AG04449 (cell line): ENCODE data around the gene AK2.

ENCODE experiments used
- CTCF ChIA-PET: fragments of 350-600 bp; formaldehyde crosslinking; extraction: SDS; loops from one replicate; lab custom pipeline; 2021; ENCODE audit warnings: antibody characterized with exemption; lab: Yijun Ruan, JAX
- POLR2A ChIA-PET: fragments of 400-600, 350-600 bp; formaldehyde crosslinking; extraction: SDS; loops from one replicate; lab custom pipeline; 2020; ENCODE audit warnings: antibody characterized with exemption, inconsistent platforms; lab: Yijun Ruan, JAX
- DNase-seq: peaks from one replicate; pipeline ENCODE4 v3.0.0-alpha.2; 2010; ENCODE audit warnings: low read depth, low spot score
- H3K4me3 ChIP-seq: 2 replicates; pipeline ENCODE4 v1.5.1; 2011; ENCODE audit warnings: low read depth, mild to moderate bottlenecking, control low read depth, low read length
- CTCF ChIP-seq: IDR thresholded peaks from one replicate; pipeline ENCODE4 v1.5.1; 2011; ENCODE audit warnings: mild to moderate bottlenecking, moderate library complexity, low read length, control low read depth, inconsistent platforms; ENCODE audit not compliant: insufficient read depth; ENCODE audit errors: missing control alignments

AK2 gene

GRCh38 chr1:33008051-33008914 lies 28.4 kb downstream of the AK2 start:
- CTCF ChIA-PET, result interaction anchor here (0.6 to 11.3 kb wide), 23 partner anchors 7 to 137 kb away, joined by 3 to 277 read pairs (median 7); partner anchors contain the start of gene AZIN2
- no peak for DNase-seq
- H3K4me3 ChIP-seq, result no peak overlapping the region
- no peak for TF ChIP-seq CTCF
- POLR2A ChIA-PET, result interaction anchor here (1.5 to 2.3 kb wide), 2 partner anchors 44 to 69 kb away, joined by 3 to 9 read pairs; partner anchors contain the start of gene RNF19B

- DNase-seq, result peak; percentile 65
- CTCF ChIA-PET, result interaction anchor here (0.8 to 11.3 kb wide), 34 partner anchors 9 to 138 kb away, joined by 3 to 277 read pairs (median 5); partner anchors contain the start of genes AZIN2 and RNF19B
- POLR2A ChIA-PET, result interaction anchor here (0.7 to 2.3 kb wide), 4 partner anchors 9 to 613 kb away, joined by 3 to 9 read pairs (median 3); partner anchors contain the start of gene RNF19B
- H3K4me3 ChIP-seq, result no peak overlapping the region
- peak; percentile 75 for TF ChIP-seq CTCF
Measured at GRCh38 chr1:33007190-33008050, 29.3 kb downstream of the AK2 start.

GRCh38 chr1:33005838-33006421 lies 30.8 kb downstream of the AK2 start:
- CTCF ChIA-PET, result interaction anchor here (0.7 to 11.3 kb wide), 26 partner anchors 9 to 605 kb away, joined by 3 to 277 read pairs (median 7); partner anchors contain the start of gene RNF19B
- no peak for TF ChIP-seq CTCF
- no peak overlapping the region for H3K4me3 ChIP-seq
- DNase-seq, result no peak
- POLR2A ChIA-PET, result interaction anchor here (2.3 kb wide), 1 partner anchor 42 kb away, joined by 9 read pairs; the partner anchor contains the start of gene RNF19B

GRCh38 chr1:33005117-33005837 lies 31.4 kb downstream of the AK2 start:
- POLR2A ChIA-PET, result interaction anchor here (2.3 kb wide), 1 partner anchor 41 kb away, joined by 9 read pairs; the partner anchor contains the start of gene RNF19B

More at GRCh38 chr1:33005117-33005837, 31.4 kb downstream of the AK2 start:
- H3K4me3 ChIP-seq, result no peak overlapping the region
- no peak for DNase-seq
- TF ChIP-seq CTCF, result no peak
- CTCF ChIA-PET, result interaction anchor here (0.7 to 11.3 kb wide), 18 partner anchors 8 to 604 kb away, joined by 3 to 277 read pairs (median 8); partner anchors contain the start of gene RNF19B
